Naive B cell (primary cell): Measurements from ENCODE around the gene ADGRL3. TPM values are rescaled to one million over a fixed set of nuclear protein-coding genes. Genes with fewer than 3 reads are reported as not detected.

Source experiments
- ATAC-seq, 2 donors: fragments of 150-1000 bp; cut with Tn5 transposase; 2 replicates each; pipeline ENCODE4 v1.10.0; 2021; ENCODE audit warnings: low read depth in 2 of 2, mild to moderate bottlenecking in 2 of 2, moderate library complexity in 2 of 2
- DNase-seq: peaks from one replicate; pipeline ENCODE4 v3.0.0; 2022
- H3K27ac Mint-ChIP-seq, 6 donors: one replicate each; pipeline ENCODE4 v1.8.0; 2020 to 2022; ENCODE audit warnings: mild to moderate bottlenecking in 6 of 6, mixed read lengths in 6 of 6, moderate library complexity in 5 of 6, inconsistent platforms in 2 of 6
- H3K27me3 Mint-ChIP-seq, 3 donors: one replicate each; pipeline ENCODE4 v1.8.0; 2021 to 2022; ENCODE audit warnings: mixed read lengths in 3 of 3, mild to moderate bottlenecking in 1 of 3
- H3K36me3 Mint-ChIP-seq, 2 donors: one replicate each; pipeline ENCODE4 v1.8.0; 2020 to 2022; ENCODE audit warnings: mixed read lengths in 2 of 2, inconsistent platforms in 1 of 2, mild to moderate bottlenecking in 1 of 2
- H3K4me1 Mint-ChIP-seq, 3 donors: one replicate each; pipeline ENCODE4 v1.8.0; 2020 to 2022; ENCODE audit warnings: mixed read lengths in 3 of 3, inconsistent platforms in 1 of 3, mild to moderate bottlenecking in 1 of 3, moderate library complexity in 1 of 3
- H3K4me3 Mint-ChIP-seq, 8 donors: one replicate each; pipeline ENCODE4 v1.8.0; 2020 to 2022; ENCODE audit warnings: mild to moderate bottlenecking in 8 of 8, mixed read lengths in 8 of 8, moderate library complexity in 8 of 8, inconsistent platforms in 2 of 8
- H3K9me3 Mint-ChIP-seq, 7 donors: one replicate each; pipeline ENCODE4 v1.8.0; 2020 to 2022; ENCODE audit warnings: mixed read lengths in 7 of 7, mild to moderate bottlenecking in 5 of 7, inconsistent platforms in 2 of 7, moderate library complexity in 1 of 7
- polyA plus RNA-seq, 6 donors: library from polyadenylated mRNA; unstranded; fragments of 300-500 nt; fragmentation: Illumina TruSeq; gene quantifications; one replicate each; pipeline ENCODE4 v1.2.3, GENCODE V29; 2021; ENCODE audit warnings: low read depth in 6 of 6

Gene ADGRL3
- polyA plus RNA-seq, 6 donors from 2014 or later = not detected

- Mint-ChIP-seq H3K36me3 (no peaks in the 10 kb centered on the region), H3K4me3 (no peak overlapping the region), H3K27me3 (no peaks in the 10 kb centered on the region), H3K9me3 (peaks cover 0 to 4% (median 0%) of the 10 kb centered on the region in 7 donors), H3K4me1 (no peaks in the 10 kb centered on the region), H3K27ac (no peak overlapping the region)
- DNase-seq (no peak), ATAC-seq (no peak)
Measured at GRCh38 chr4:61401771-61402170, 201.6 kb downstream of the ADGRL3 start.

DNA sequence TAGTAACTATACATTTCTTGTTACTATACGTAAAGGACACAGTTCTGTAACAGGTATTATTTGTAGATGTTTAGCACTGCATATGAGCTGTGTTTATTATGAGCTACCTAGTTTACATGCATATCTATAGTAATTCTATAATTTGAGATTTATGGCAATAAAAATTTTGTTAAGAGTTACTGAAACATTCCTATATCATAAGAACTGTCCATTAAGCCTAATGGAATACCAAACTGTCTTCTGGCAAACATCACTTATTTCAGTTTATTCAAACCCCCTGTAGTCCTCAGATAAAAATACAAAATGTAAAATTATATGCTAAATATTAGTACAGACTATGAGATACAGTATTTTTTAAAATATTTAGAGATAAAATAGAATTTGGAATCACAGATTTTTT, 205.2 kb downstream of the ADGRL3 start:
- no peaks in the 10 kb centered on the region for H3K9me3 Mint-ChIP-seq
- ATAC-seq (no peak), DNase-seq (no peak)
- H3K27ac Mint-ChIP-seq = no peak overlapping the region
- no peaks in the 10 kb centered on the region for H3K4me1 Mint-ChIP-seq
- no peaks in the 10 kb centered on the region for H3K36me3 Mint-ChIP-seq
- no peaks in the 10 kb centered on the region for H3K27me3 Mint-ChIP-seq
- H3K4me3 Mint-ChIP-seq = no peak overlapping the region

- no peak for DNase-seq
- no peaks in the 10 kb centered on the region for H3K27me3 Mint-ChIP-seq
- H3K4me1 Mint-ChIP-seq = no peaks in the 10 kb centered on the region
- H3K9me3 Mint-ChIP-seq = no peaks in the 10 kb centered on the region
- no peak overlapping the region for H3K4me3 Mint-ChIP-seq
- no peak overlapping the region for H3K27ac Mint-ChIP-seq
- no peak for ATAC-seq
- H3K36me3 Mint-ChIP-seq = no peaks in the 10 kb centered on the region
Measured at GRCh38 chr4:61406677-61407076, 206.6 kb downstream of the ADGRL3 start.

DNA sequence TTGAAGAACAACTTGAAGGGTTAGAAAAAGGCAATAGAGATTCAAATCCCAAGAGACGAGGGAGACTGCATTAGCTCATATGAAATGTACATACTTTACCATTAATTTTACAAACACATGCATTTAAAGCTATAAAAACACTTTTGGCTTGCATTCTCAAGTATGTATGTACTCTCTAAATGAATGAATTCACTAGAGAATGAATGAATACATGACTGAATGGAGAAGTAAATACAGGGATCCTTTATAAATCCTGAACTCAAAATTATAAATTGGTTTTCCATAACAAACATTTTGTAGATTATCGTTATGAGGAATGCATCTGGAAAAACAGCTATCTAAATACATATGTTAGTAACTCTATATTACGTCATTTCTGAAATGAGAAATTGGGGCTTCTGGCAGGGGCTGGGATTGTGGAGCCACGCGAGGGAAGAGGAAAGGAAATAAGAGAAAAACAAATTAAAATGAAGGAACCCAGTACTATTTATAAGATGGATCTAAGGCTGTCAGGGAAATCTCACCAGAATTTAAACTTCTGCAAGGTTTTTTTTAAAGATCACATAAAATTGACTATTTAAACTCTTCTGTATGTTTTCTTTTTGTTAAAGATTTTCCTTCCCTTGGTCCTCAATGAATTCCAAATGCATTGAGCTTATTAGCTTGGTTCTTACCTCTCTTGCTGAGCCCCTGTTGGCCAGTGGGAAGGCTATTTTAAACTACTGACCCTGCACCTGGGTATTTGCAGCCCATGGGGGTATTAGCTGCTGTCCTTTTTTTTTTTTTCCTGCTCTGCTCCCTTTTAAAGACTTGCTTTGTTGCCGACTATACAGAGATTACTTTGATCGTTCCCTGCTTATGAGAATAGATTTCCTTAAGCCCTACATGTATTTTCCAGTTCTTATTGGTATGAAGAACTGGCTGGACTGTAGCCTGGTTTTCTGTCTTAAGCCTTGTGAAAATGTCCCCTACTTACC, 207.8 kb downstream of the ADGRL3 start:
- ATAC-seq = no peak
- Mint-ChIP-seq H3K36me3 (no peaks in the 10 kb centered on the region), H3K27ac (no peak overlapping the region)

DNA sequence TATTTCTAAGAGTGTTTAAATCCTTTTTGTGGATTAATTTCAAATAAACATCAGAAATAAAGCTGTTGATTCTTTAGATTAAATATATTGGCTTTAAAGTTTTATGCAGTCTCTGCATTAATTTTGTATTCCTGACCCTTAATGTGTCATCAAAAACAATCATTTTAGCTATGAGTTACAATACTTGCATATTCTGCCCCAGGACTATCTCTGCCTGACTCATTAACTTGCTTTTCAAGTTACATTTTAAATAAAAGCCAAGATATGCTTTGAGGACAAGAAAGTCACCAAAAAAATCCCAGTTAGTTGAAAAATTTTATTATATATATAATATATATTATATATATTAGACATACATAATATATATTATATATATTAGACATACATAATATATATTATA, 208.7 kb downstream of the ADGRL3 start:
- H3K4me3 Mint-ChIP-seq = no peak overlapping the region
- ATAC-seq = no peak
- no peak for DNase-seq
- H3K36me3 Mint-ChIP-seq = no peaks in the 10 kb centered on the region
- H3K27ac Mint-ChIP-seq = no peak overlapping the region
- no peaks in the 10 kb centered on the region for H3K27me3 Mint-ChIP-seq
- H3K9me3 Mint-ChIP-seq = peaks cover 0 to 2% (median 0%) of the 10 kb centered on the region in 7 donors
- H3K4me1 Mint-ChIP-seq = no peaks in the 10 kb centered on the region

More for the DNA sequence above, 207.8 kb downstream of the ADGRL3 start:
- H3K4me1 Mint-ChIP-seq = no peaks in the 10 kb centered on the region
- no peak overlapping the region for H3K4me3 Mint-ChIP-seq
- no peaks in the 10 kb centered on the region for H3K27me3 Mint-ChIP-seq
- no peak for DNase-seq
- H3K9me3 Mint-ChIP-seq = peaks cover 0 to 2% (median 0%) of the 10 kb centered on the region in 7 donors

DNA sequence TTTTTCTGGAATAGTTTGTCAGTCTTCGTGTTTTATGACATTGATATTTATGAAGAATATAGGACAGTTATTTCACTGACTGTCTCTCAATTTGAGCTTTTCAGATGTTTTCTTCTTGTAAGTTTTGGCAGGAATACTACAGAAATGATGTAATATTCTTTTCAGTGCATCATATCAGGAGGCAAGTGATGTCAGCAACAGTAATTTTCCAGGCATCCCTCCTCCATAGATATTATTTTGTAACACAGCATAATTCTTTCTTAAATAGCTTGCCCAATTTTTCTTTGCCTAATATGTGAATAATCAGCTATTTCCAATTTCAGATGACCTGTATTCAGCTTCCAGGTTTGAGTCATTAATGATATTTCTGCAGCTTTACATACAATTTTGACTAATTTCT, 211.1 kb downstream of the ADGRL3 start:
- Mint-ChIP-seq H3K36me3 (no peaks in the 10 kb centered on the region), H3K9me3 (peaks cover 0 to 2% (median 0%) of the 10 kb centered on the region in 7 donors), H3K27ac (no peak overlapping the region), H3K27me3 (no peaks in the 10 kb centered on the region), H3K4me1 (no peaks in the 10 kb centered on the region), H3K4me3 (no peak overlapping the region)
- DNase-seq (no peak), ATAC-seq (no peak)

DNA sequence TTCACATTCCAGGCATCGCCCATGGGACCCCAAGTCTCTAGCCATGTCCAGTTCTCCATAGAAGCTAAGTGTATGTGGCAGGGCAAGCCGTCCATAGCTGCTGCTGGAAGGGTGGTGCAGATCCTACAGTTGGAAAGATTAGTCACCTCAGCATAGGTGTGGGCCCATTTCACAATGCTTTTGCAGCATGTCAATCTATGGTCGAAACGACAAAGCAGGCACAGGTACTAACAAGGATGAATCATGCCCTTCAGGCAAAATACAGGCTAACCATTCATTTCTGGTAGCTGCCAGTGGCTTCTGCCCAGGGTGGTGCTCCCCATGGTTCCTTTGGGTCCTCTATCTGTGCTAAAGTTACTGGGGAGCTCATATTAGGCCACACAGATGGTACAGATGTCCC, 225.2 kb downstream of the ADGRL3 start:
- Mint-ChIP-seq H3K27me3 (no peaks in the 10 kb centered on the region), H3K4me1 (no peaks in the 10 kb centered on the region), H3K36me3 (no peaks in the 10 kb centered on the region), H3K4me3 (no peak overlapping the region), H3K27ac (no peak overlapping the region), H3K9me3 (peaks cover 0 to 16% (median 6%) of the 10 kb centered on the region in 7 donors)
- ATAC-seq (no peak), DNase-seq (no peak)

DNA sequence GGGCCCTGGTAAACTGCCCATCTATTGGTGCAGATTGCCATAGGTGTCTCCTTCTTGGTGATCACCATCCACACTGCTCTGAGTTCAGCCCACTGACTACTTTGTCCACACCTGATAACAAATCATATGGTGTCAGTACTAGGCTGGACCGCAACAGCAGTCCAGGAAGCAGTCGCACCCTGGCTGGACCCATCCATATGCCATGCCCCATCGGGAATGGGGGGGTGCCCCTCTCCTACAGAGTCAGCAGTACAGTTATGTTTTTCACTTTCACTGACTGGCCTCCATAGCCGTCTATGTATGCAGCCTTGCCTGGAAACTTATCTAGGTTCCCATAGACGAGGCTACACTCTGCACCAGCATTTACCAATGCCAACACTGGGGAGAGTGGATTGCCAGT, 226.1 kb downstream of the ADGRL3 start:
- Mint-ChIP-seq H3K4me3 (no peak overlapping the region), H3K4me1 (no peaks in the 10 kb centered on the region), H3K27ac (no peak overlapping the region), H3K36me3 (no peaks in the 10 kb centered on the region), H3K9me3 (peaks cover 0 to 16% (median 4%) of the 10 kb centered on the region in 7 donors), H3K27me3 (no peaks in the 10 kb centered on the region)
- ATAC-seq (no peak), DNase-seq (no peak)

DNA sequence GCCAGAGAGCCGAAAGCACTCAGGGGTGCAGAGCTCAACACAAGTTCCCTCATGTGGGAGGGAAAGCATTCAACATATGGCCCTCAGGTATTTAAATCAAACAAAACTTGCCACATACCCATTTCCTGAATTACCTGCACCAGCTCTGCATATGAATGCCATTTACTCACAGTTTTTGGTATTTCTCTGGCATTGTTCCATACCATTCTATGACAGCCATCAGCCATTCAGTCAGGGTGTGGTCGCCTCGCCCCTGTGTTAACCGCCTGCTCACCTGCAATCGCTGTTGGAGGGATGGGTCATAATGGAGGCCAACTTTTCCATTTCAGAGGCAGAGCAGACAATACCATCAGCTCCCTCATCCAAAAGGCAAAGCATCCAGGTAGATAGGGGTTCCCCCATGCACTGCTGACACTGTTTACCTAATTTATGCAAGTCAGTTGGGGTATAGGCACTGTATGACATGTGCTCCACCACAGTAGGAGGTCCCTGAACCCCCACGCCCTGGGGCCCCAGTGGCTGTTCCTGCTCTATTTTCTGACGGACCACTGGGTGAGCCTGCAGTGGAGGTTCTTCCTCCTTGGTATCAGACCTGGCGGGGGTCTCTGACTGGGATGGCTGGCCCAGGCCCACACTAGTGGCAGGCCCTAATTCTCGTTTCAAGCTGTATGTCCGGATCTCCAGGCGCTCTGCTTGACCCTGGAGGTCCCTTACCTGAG, 227.1 kb downstream of the ADGRL3 start:
- H3K27ac Mint-ChIP-seq = no peak overlapping the region
- no peak overlapping the region for H3K4me3 Mint-ChIP-seq
- peaks cover 0 to 17% (median 4%) of the 10 kb centered on the region in 7 donors for H3K9me3 Mint-ChIP-seq
- H3K4me1 Mint-ChIP-seq = no peaks in the 10 kb centered on the region
- DNase-seq (no peak), ATAC-seq (no peak)
- no peaks in the 10 kb centered on the region for H3K36me3 Mint-ChIP-seq
- no peaks in the 10 kb centered on the region for H3K27me3 Mint-ChIP-seq

GRCh38 chr4:61427818-61428495, 227.8 kb downstream of the ADGRL3 start:
- no peak overlapping the region for H3K4me3 Mint-ChIP-seq
- H3K4me1 Mint-ChIP-seq = no peaks in the 10 kb centered on the region
- no peak for DNase-seq
- H3K27me3 Mint-ChIP-seq = no peaks in the 10 kb centered on the region
- H3K36me3 Mint-ChIP-seq = no peaks in the 10 kb centered on the region
- no peak overlapping the region for H3K27ac Mint-ChIP-seq
- ATAC-seq = no peak
- peaks cover 0 to 17% (median 4%) of the 10 kb centered on the region in 7 donors for H3K9me3 Mint-ChIP-seq

DNA sequence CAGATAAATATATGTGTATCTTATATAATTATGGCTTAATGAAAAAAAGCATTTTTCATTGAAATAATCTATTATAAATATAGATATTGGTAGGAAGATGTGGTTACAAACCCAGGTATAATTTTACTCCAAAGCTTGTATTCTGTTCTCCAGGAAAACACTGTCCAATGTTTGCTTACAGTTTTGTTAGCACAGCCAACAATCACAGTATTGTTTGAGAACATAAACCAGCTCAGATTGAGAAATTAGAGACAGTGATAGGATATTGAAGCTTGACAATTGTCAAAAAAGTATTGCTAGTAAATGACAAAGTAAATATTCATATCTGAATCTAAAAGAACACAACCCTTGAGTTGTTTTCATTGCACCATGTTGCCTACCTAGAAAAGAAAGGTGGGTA, 228.8 kb downstream of the ADGRL3 start:
- Mint-ChIP-seq H3K27me3 (no peaks in the 10 kb centered on the region), H3K36me3 (no peaks in the 10 kb centered on the region), H3K27ac (no peak overlapping the region), H3K4me3 (no peak overlapping the region), H3K4me1 (no peaks in the 10 kb centered on the region), H3K9me3 (peaks cover 0 to 12% (median 4%) of the 10 kb centered on the region in 7 donors)
- ATAC-seq = no peak
- no peak for DNase-seq

DNA sequence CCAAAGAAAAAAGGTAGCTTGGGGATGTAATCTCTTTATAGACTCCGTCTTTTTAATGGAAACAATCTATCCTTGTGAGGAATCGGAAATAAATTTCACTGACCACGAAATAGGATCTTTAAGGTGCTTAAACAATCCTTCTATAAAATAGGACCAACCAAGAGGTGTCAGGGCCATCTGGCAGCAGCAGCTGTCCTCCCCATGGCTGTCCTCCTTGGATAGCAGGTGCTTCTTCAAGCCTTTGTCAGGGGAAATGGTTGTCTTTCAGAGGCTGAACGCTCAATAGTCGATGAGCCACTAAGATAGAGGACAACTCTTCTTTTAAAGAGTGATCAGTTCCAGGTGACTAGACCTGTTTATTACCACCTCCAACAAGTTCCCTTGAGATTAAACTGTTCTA, 231.0 kb downstream of the ADGRL3 start:
- DNase-seq (no peak), ATAC-seq (no peak)
- Mint-ChIP-seq H3K27ac (no peak overlapping the region), H3K4me3 (no peak overlapping the region), H3K27me3 (no peaks in the 10 kb centered on the region), H3K4me1 (no peaks in the 10 kb centered on the region), H3K9me3 (peaks cover 2 to 10% (median 5%) of the 10 kb centered on the region in 7 donors), H3K36me3 (no peaks in the 10 kb centered on the region)

- Mint-ChIP-seq H3K9me3 (peaks cover 0 to 15% (median 3%) of the 10 kb centered on the region in 7 donors), H3K4me1 (no peaks in the 10 kb centered on the region), H3K4me3 (no peak overlapping the region), H3K36me3 (no peaks in the 10 kb centered on the region), H3K27me3 (no peaks in the 10 kb centered on the region), H3K27ac (no peak overlapping the region)
- DNase-seq = no peak
- no peak for ATAC-seq
Measured at GRCh38 chr4:61437923-61438322, 237.8 kb downstream of the ADGRL3 start.
